NB4 (cell line): ENCODE measurements around the gene GCSAM.

ENCODE experiments used
- CTCF ChIP-seq: IDR thresholded peaks from one replicate; pipeline ENCODE4 v1.5.1; 2012; ENCODE audit warnings: low read depth, low read length
- POLR2A ChIP-seq: IDR thresholded peaks from 2 replicates; pipeline ENCODE4 v1.6.1; 2011; ENCODE audit warnings: mild to moderate bottlenecking; ENCODE audit not compliant: insufficient read length; ENCODE audit errors: extremely low read depth

GRCh38 chr3:112088944-112089343, 44.1 kb downstream of the GCSAM start:
- TF ChIP-seq CTCF, result no peak
- no peak for TF ChIP-seq POLR2A
